ENCODE results near the gene NFKBIA. TPM values are rescaled to one million over a fixed set of nuclear protein-coding genes. Genes with fewer than 3 reads are reported as not detected.
"Not testable (repeated sequence)": the region's sequence is repeated elsewhere in the genome, so short reads cannot be mapped to it uniquely, and the experiment has no call there.

Gene NFKBIA
- total RNA-seq, 1 donor from 2014 or later, result 177 TPM

GRCh38 chr14:35409595-35409994 lies 5.0 kb upstream of the NFKBIA start:
- DNase-seq (ENCODE audit: low read depth in 2 of 2), result no peak

- DNase-seq (ENCODE audit: low read depth in 2 of 2), result no peak
Observed at GRCh38 chr14:35408026-35408425, 3.5 kb upstream of the NFKBIA start.

GRCh38 chr14:35407306-35407630 lies 2.7 kb upstream of the NFKBIA start:
- DNase-seq (ENCODE audit: low read depth in 2 of 2), result no peak

GRCh38 chr14:35406506-35407305 lies 2.2 kb upstream of the NFKBIA start:
- peak; percentile 70 to 71 for DNase-seq (ENCODE audit: low read depth in 2 of 2)

- no peak for DNase-seq (ENCODE audit: low read depth in 2 of 2)
Observed at GRCh38 chr14:35406090-35406489, 1.5 kb upstream of the NFKBIA start.

GRCh38 chr14:35405304-35405996 lies 901 bp upstream of the NFKBIA start:
- DNase-seq (ENCODE audit: low read depth in 2 of 2), result no peak

- peak; percentile 96 to 98 for DNase-seq (ENCODE audit: low read depth in 2 of 2)
Observed at GRCh38 chr14:35403603-35404448, 723 bp downstream of the NFKBIA start.

GRCh38 chr14:35403114-35403602 lies 1.4 kb downstream of the NFKBIA start:
- peak; percentile 38 to 48 for DNase-seq (ENCODE audit: low read depth in 2 of 2)

- DNase-seq (ENCODE audit: low read depth in 2 of 2), result peak; percentile 45 to 57
Observed at GRCh38 chr14:35402323-35403113, 2.0 kb downstream of the NFKBIA start.

- DNase-seq (ENCODE audit: low read depth in 2 of 2), result peak; percentile 82 to 95
Observed at GRCh38 chr14:35401422-35402265, 2.9 kb downstream of the NFKBIA start.

GRCh38 chr14:35400648-35401421 lies 3.7 kb downstream of the NFKBIA start:
- peak; percentile 71 to 77 for DNase-seq (ENCODE audit: low read depth in 2 of 2)

GRCh38 chr14:35399083-35399937 lies 5.2 kb downstream of the NFKBIA start:
- DNase-seq (ENCODE audit: low read depth in 2 of 2), result peak in 1 of 2 donors; percentile 49

GRCh38 chr14:35398071-35398584 lies 6.4 kb downstream of the NFKBIA start:
- DNase-seq (ENCODE audit: low read depth in 2 of 2), result peak in 1 of 2 donors; percentile 64

GRCh38 chr14:35396610-35397009 lies 7.9 kb downstream of the NFKBIA start:
- not testable (repeated sequence) for DNase-seq (ENCODE audit: low read depth in 2 of 2)

GRCh38 chr14:35395283-35395682 lies 9.3 kb downstream of the NFKBIA start:
- no peak for DNase-seq (ENCODE audit: low read depth in 2 of 2)

GRCh38 chr14:35394326-35395013 lies 10.1 kb downstream of the NFKBIA start:
- no peak for DNase-seq (ENCODE audit: low read depth in 2 of 2)

GRCh38 chr14:35393826-35394225 lies 10.7 kb downstream of the NFKBIA start:
- no peak for DNase-seq (ENCODE audit: low read depth in 2 of 2)

GRCh38 chr14:35392103-35392502 lies 12.4 kb downstream of the NFKBIA start:
- DNase-seq (ENCODE audit: low read depth in 2 of 2), result no peak
